Neuronal stem cell (in vitro differentiated cells): ENCODE measurements around the gene ETV5.

Experiments
- DNase-seq: peaks from one replicate; pipeline ENCODE4 v3.0.0-alpha.2; 2013; ENCODE audit warnings: low spot score
- H2AFZ ChIP-seq: one replicate; pipeline ENCODE4 v1.6.1; 2013; ENCODE audit warnings: mild to moderate bottlenecking, low read length, inconsistent platforms
- H2AK5ac ChIP-seq: 2 replicates; pipeline ENCODE4 v1.6.1; 2013; ENCODE audit warnings: low read depth, mild to moderate bottlenecking, inconsistent platforms, low read length, moderate library complexity, mixed read lengths
- H2BK120ac ChIP-seq: 2 replicates; pipeline ENCODE4 v1.6.1; 2013; ENCODE audit warnings: low read depth, mild to moderate bottlenecking, inconsistent platforms, low read length, moderate library complexity, mixed read lengths
- H2BK12ac ChIP-seq: one replicate; pipeline ENCODE4 v1.6.1; 2013; ENCODE audit warnings: low read length, inconsistent platforms
- H2BK15ac ChIP-seq: 2 replicates; pipeline ENCODE4 v1.6.1; 2013; ENCODE audit warnings: mild to moderate bottlenecking, low read length, inconsistent platforms, mixed read lengths
- H2BK5ac ChIP-seq: one replicate; pipeline ENCODE4 v1.6.1; 2013; ENCODE audit warnings: inconsistent platforms, mild to moderate bottlenecking, low read length, moderate library complexity
- H3K14ac ChIP-seq: one replicate; pipeline ENCODE4 v1.6.1; 2013; ENCODE audit warnings: low read length, inconsistent platforms
- H3K18ac ChIP-seq: 2 replicates; pipeline ENCODE4 v1.6.1; 2013; ENCODE audit warnings: low read length, inconsistent platforms
- H3K23ac ChIP-seq: 2 replicates; pipeline ENCODE4 v1.6.1; 2013; ENCODE audit warnings: low read depth, mild to moderate bottlenecking, mixed read lengths, low read length, inconsistent platforms; ENCODE audit not compliant: poor library complexity
- H3K27ac ChIP-seq: replicated peaks from 3 replicates; pipeline ENCODE4 v1.5.1; 2013; ENCODE audit warnings: low read length, inconsistent platforms
- H3K27me3 ChIP-seq, 3 experiments: 2 replicates each; pipeline ENCODE4 v1.6.1; 2013; ENCODE audit warnings: low read length in 3 of 3, mild to moderate bottlenecking in 2 of 3, inconsistent platforms in 1 of 3, low read depth in 1 of 3, mixed read lengths in 1 of 3, moderate library complexity in 1 of 3; ENCODE audit not compliant: control insufficient read depth in 3 of 3, insufficient read depth in 3 of 3
- H3K36me3 ChIP-seq, 2 donors: replicated peaks in 1 of 2; 2 replicates each; pipeline ENCODE4 v1.6.1; 2013; ENCODE audit warnings: low read length in 2 of 2; ENCODE audit not compliant: control insufficient read depth in 2 of 2, insufficient read depth in 2 of 2
- H3K4ac ChIP-seq: 2 replicates; pipeline ENCODE4 v1.6.1; 2013; ENCODE audit warnings: inconsistent platforms, mild to moderate bottlenecking, low read length, moderate library complexity
- H3K4me1 ChIP-seq, 2 donors: 1 replicate in 1 of 2; 2 replicates in 1 of 2; pipeline ENCODE4 v1.6.1; 2013; ENCODE audit warnings: low read length in 2 of 2, low read depth in 1 of 2; ENCODE audit not compliant: control insufficient read depth in 2 of 2, insufficient read depth in 1 of 2
- H3K4me2 ChIP-seq: one replicate; pipeline ENCODE4 v1.6.1; 2013; ENCODE audit warnings: mild to moderate bottlenecking, low read length, inconsistent platforms; ENCODE audit not compliant: insufficient read depth, poor library complexity, severe bottlenecking
- H3K4me3 ChIP-seq, 2 donors: 2 replicates each; pipeline ENCODE4 v1.5.1; 2013; ENCODE audit warnings: low read length in 2 of 2, mild to moderate bottlenecking in 2 of 2, inconsistent platforms in 1 of 2, moderate library complexity in 1 of 2
- H3K79me1 ChIP-seq: one replicate; pipeline ENCODE4 v1.6.1; 2013; ENCODE audit warnings: low read depth, mild to moderate bottlenecking, inconsistent platforms, low read length, moderate library complexity
- H3K9ac ChIP-seq: one replicate; pipeline ENCODE4 v1.6.1; 2013; ENCODE audit warnings: mild to moderate bottlenecking, low read depth, low read length, inconsistent platforms; ENCODE audit not compliant: poor library complexity
- H3K9me3 ChIP-seq, 2 donors: replicated peaks in 1 of 2; 2 replicates each; pipeline versions ENCODE3 to v1.6.1; 2013; ENCODE audit warnings: low read length in 2 of 2, mild to moderate bottlenecking in 2 of 2, inconsistent platforms in 1 of 2, low read depth in 1 of 2, mixed read lengths in 1 of 2, moderate library complexity in 1 of 2; ENCODE audit not compliant: control insufficient read depth in 2 of 2, insufficient read depth in 1 of 2
- H4K8ac ChIP-seq: one replicate; pipeline ENCODE4 v1.6.1; 2013; ENCODE audit warnings: low read depth, mild to moderate bottlenecking, inconsistent platforms, low read length, moderate library complexity
- H4K91ac ChIP-seq: one replicate; pipeline ENCODE4 v1.6.1; 2013; ENCODE audit warnings: low read length, low read depth, mild to moderate bottlenecking, inconsistent platforms; ENCODE audit not compliant: poor library complexity
- WGBS, 2 donors: extraction: QIAGEN DNeasy Blood & Tissue Kit; methylation state at CpG; one replicate each; pipeline ENCODE4 v1.1.7; 2013; ENCODE audit warnings: missing lambda C conversion rate in 2 of 2, mixed read lengths in 1 of 2; ENCODE audit not compliant: insufficient read length in 2 of 2, insufficient replicate concordance in 1 of 2; ENCODE audit errors: extremely low coverage in 2 of 2; 5-methylcytosine and 5-hydroxymethylcytosine counted together

The ETV5 gene

DNA sequence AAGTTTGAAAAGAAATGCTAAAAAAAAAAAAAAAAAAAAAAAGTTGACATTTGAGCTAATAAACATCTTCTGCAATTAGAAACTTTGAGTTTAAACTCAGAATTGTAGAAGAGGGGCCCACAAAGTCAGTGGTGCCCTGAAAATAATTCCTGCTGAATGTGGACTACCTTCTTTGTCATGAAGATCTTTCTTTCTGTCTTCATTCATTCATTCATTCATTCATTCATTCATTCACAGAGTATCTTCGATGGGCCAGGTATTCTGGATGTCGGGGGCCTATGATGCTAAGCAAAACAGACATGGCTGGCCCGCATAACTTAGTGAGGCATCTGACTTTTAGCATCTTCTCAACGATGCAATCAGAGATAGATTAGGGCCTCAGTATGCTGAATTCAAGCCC lies 24.6 kb downstream of the ETV5 start:
- Histone ChIP-seq H2BK120ac (no peak overlapping the region), H2AK5ac (no peak overlapping the region), H3K79me1 (peaks cover 2% of the 10 kb centered on the region), H3K4me3 (no peak overlapping the region), H2BK5ac (no peak overlapping the region), H3K27me3 (no peaks in the 10 kb centered on the region), H3K14ac (no peak overlapping the region), H4K91ac (no peak overlapping the region), H3K4me2 (no peak overlapping the region), H4K8ac (no peak overlapping the region), H2AFZ (no peak overlapping the region), H3K18ac (no peak overlapping the region), H3K9me3 (peaks cover 0 to 10% of the 10 kb centered on the region in 2 donors), H3K4me1 (peaks cover 0 to 10% of the 10 kb centered on the region in 2 donors), H2BK15ac (no peak overlapping the region), H3K27ac (no peak overlapping the region), H3K4ac (no peak overlapping the region), H3K23ac (no peak overlapping the region), H2BK12ac (no peak overlapping the region), H3K36me3 (peaks cover 12 to 41% of the 10 kb centered on the region in 2 donors), H3K9ac (no peak overlapping the region)
- no CpG with 5 or more reads among the region's 4 CpGs for WGBS, 2 donors
- no peak for DNase-seq

- no peak overlapping the region for H3K23ac ChIP-seq
- H3K4me1 ChIP-seq, result peaks cover 0 to 10% of the 10 kb centered on the region in 2 donors
- H3K9me3 ChIP-seq, result peaks cover 0 to 10% of the 10 kb centered on the region in 2 donors
- H2BK12ac ChIP-seq, result no peak overlapping the region
- H2BK5ac ChIP-seq, result no peak overlapping the region
- peaks cover 12 to 46% of the 10 kb centered on the region in 2 donors for H3K36me3 ChIP-seq
- H3K27me3 ChIP-seq, result no peaks in the 10 kb centered on the region
- no peak overlapping the region for H3K27ac ChIP-seq
- H2AK5ac ChIP-seq, result no peak overlapping the region
- H3K79me1 ChIP-seq, result peaks cover 2% of the 10 kb centered on the region
- H3K14ac ChIP-seq, result no peak overlapping the region
- no peak overlapping the region for H3K4ac ChIP-seq
- DNase-seq, result no peak
- no peak overlapping the region for H3K4me2 ChIP-seq
- no peak overlapping the region for H4K91ac ChIP-seq
- H2AFZ ChIP-seq, result no peak overlapping the region
- H3K4me3 ChIP-seq, result no peak overlapping the region
- H3K18ac ChIP-seq, result no peak overlapping the region
- H2BK15ac ChIP-seq, result no peak overlapping the region
- no peak overlapping the region for H2BK120ac ChIP-seq
- H3K9ac ChIP-seq, result no peak overlapping the region
- no CpG with 5 or more reads among the region's 2 CpGs for WGBS, 2 donors
- H4K8ac ChIP-seq, result no peak overlapping the region
Measured at GRCh38 chr3:186083746-186084145, 25.1 kb downstream of the ETV5 start.

- Histone ChIP-seq H3K36me3 (peaks cover 11 to 51% of the 10 kb centered on the region in 2 donors), H3K4me1 (peaks cover 0 to 10% of the 10 kb centered on the region in 2 donors), H3K4me3 (no peak overlapping the region), H3K9ac (no peak overlapping the region), H3K9me3 (peaks cover 0 to 10% of the 10 kb centered on the region in 2 donors), H3K27ac (no peak overlapping the region), H3K4me2 (no peak overlapping the region), H2BK12ac (no peak overlapping the region), H2AK5ac (no peak overlapping the region), H2BK120ac (no peak overlapping the region), H4K91ac (no peak overlapping the region), H2BK15ac (no peak overlapping the region), H3K14ac (no peak overlapping the region), H4K8ac (no peak overlapping the region), H3K79me1 (peaks cover 2% of the 10 kb centered on the region), H3K27me3 (no peaks in the 10 kb centered on the region), H3K23ac (no peak overlapping the region), H3K4ac (no peak overlapping the region), H2AFZ (no peak overlapping the region), H3K18ac (no peak overlapping the region), H2BK5ac (no peak overlapping the region)
- no CpG with 5 or more reads among the region's 8 CpGs for WGBS, 2 donors
- DNase-seq, result no peak
Measured at GRCh38 chr3:186082150-186082549, 26.7 kb downstream of the ETV5 start.

DNA sequence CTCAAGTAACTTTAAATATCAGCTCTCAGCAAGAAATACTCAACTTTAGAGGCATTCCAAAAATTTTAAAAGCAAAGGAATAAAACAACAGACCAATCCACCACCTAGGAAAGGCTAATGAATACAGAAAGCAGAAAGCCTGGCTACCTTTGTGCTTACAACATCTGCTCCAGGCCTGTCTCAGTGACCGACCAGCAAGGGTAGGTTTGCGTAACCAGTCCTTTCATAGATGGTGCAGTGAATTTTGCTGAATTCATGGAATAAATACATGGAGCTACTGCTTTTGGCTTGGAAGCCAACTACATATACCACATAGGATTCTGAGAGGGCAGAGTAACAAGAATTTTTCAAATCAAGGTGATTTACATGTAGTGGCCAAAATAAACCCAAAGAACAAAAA lies 27.2 kb downstream of the ETV5 start:
- H3K27me3 ChIP-seq, result no peaks in the 10 kb centered on the region
- peaks cover 11 to 56% of the 10 kb centered on the region in 2 donors for H3K36me3 ChIP-seq
- WGBS, 2 donors, result no CpG with 5 or more reads among the region's 2 CpGs
- no peak overlapping the region for H2BK120ac ChIP-seq
- no peak overlapping the region for H2AFZ ChIP-seq
- H3K4ac ChIP-seq, result no peak overlapping the region
- H3K4me3 ChIP-seq, result no peak overlapping the region
- H3K4me1 ChIP-seq, result peaks cover 0 to 10% of the 10 kb centered on the region in 2 donors
- no peak overlapping the region for H3K4me2 ChIP-seq
- H4K91ac ChIP-seq, result no peak overlapping the region
- no peak overlapping the region for H3K18ac ChIP-seq
- H4K8ac ChIP-seq, result no peak overlapping the region
- H3K14ac ChIP-seq, result no peak overlapping the region
- no peak overlapping the region for H3K9ac ChIP-seq
- H2BK12ac ChIP-seq, result no peak overlapping the region
- H2AK5ac ChIP-seq, result no peak overlapping the region
- no peak overlapping the region for H3K23ac ChIP-seq
- no peak overlapping the region for H2BK15ac ChIP-seq
- no peak for DNase-seq
- peaks cover 0 to 8% of the 10 kb centered on the region in 2 donors for H3K9me3 ChIP-seq
- no peak overlapping the region for H2BK5ac ChIP-seq
- H3K27ac ChIP-seq, result no peak overlapping the region
- peaks cover 2% of the 10 kb centered on the region for H3K79me1 ChIP-seq
